Activated CD4-positive, alpha-beta memory T cell treated with anti-CD3 and anti-CD28 coated beads, Interleukin-2, amount 10 ng/mL, durations not matched to agents 7 days and 5 days (primary cell): ENCODE data around the gene MOSMO. TPM values are rescaled to one million over a fixed set of nuclear protein-coding genes. Genes with fewer than 3 reads are reported as not detected.
"Not testable (repeated sequence)": the region's sequence is repeated elsewhere in the genome, so short reads cannot be mapped to it uniquely, and the experiment has no call there.

Source experiments
- CTCF ChIA-PET: fragments of 350-600 bp; sonication (Branson Sonifier 250); formaldehyde crosslinking; loops from one replicate; lab custom pipeline; 2021; ENCODE audit warnings: antibody characterized with exemption, inconsistent platforms; lab: Charles Lee
- POLR2A ChIA-PET: fragments of 350-600 bp; sonication (Branson Sonifier 250); formaldehyde crosslinking; loops from one replicate; lab custom pipeline; 2021; ENCODE audit warnings: antibody characterized with exemption; lab: Charles Lee
- DNase-seq: peaks from one replicate; pipeline ENCODE4 v3.0.0-alpha.2; 2020
- H3K27ac Mint-ChIP-seq: one replicate; pipeline ENCODE4 v1.8.0; 2021; ENCODE audit warnings: mild to moderate bottlenecking, mixed read lengths
- H3K27me3 Mint-ChIP-seq: one replicate; pipeline ENCODE4 v1.8.0; 2021; ENCODE audit warnings: mixed read lengths
- H3K36me3 Mint-ChIP-seq: one replicate; pipeline ENCODE4 v1.8.0; 2021; ENCODE audit warnings: low read depth, mixed read lengths
- H3K4me1 Mint-ChIP-seq: one replicate; pipeline ENCODE4 v1.8.0; 2021; ENCODE audit warnings: mixed read lengths
- H3K4me3 Mint-ChIP-seq: one replicate; pipeline ENCODE4 v1.8.0; 2021; ENCODE audit warnings: mild to moderate bottlenecking, mixed read lengths
- H3K9me3 Mint-ChIP-seq: one replicate; pipeline ENCODE4 v1.8.0; 2021; ENCODE audit warnings: mixed read lengths
- total RNA-seq, 2 experiments: library from RNA; stranded (reverse); gene quantifications; one replicate each; pipeline ENCODE4 v1.2.3, GENCODE V29; 2021

Gene MOSMO
- total RNA-seq, 2 experiments from 2014 or later = 12.1 to 13.0 TPM

DNA sequence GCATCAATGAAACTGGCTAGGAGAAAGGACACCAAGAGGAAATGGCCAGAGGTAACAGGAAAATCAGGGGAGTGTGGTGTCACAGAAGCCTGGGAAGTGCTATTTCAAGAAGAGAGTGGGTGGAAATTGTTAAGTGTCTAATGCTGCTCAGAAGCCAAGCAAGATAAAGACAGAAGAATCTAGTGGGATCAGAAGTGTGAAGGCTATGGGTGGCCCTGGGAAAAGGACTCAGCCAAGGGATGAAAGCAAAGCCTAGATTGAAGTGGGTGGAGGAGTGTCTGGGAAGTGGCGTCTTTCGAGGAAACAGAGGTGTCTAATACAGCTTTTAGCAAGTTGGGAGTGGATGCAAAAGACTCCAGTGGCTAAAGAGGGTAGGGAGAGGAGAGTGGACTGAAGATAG lies 20.4 kb upstream of the MOSMO start:
- POLR2A ChIA-PET = no interaction called here
- no peak overlapping the region for H3K4me3 Mint-ChIP-seq
- CTCF ChIA-PET = interaction anchor here (1.2 kb wide), 1 partner anchor 90 kb away, joined by 6 read pairs; no protein-coding TSS in a partner anchor

DNA sequence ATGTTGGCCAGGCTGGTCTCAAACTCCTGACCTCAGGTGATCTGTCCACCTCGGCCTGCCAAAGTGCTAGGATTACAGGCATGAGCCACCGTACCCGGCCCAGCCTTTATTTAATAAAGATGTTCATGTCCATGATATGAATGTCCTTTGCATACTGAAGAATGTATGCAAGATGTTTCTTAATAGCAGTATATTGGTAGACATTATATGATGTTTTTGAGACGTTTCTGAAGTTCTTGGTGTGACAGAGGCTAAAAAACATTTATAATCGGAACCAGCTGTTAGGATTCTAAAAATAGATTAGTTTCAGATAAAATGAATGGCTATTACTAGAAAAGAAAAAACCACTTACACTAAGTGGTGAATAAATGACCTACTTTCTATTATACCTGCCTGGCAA lies 18.8 kb upstream of the MOSMO start:
- Mint-ChIP-seq H3K27me3 (no peaks in the 10 kb centered on the region), H3K4me3 (no peak overlapping the region), H3K36me3 (peaks cover 23% of the 10 kb centered on the region), H3K4me1 (peaks cover 41% of the 10 kb centered on the region), H3K27ac (no peak overlapping the region), H3K9me3 (no peaks in the 10 kb centered on the region)
- no peak for DNase-seq
- ChIA-PET CTCF (interaction anchor here (1.5 to 4.7 kb wide), 5 partner anchors 7 to 199 kb away, joined by 7 to 48 read pairs (median 9); partner anchors contain the start of genes MOSMO and PDZD9), POLR2A (interaction anchor here (0.6 to 3.9 kb wide), 6 partner anchors 9 to 36 kb away, joined by 3 to 16 read pairs (median 9); partner anchors contain the start of genes MOSMO and UQCRC2)

More for the DNA sequence above, 20.4 kb upstream of the MOSMO start:
- Mint-ChIP-seq H3K36me3 (peaks cover 34% of the 10 kb centered on the region), H3K27me3 (no peaks in the 10 kb centered on the region), H3K4me1 (peaks cover 36% of the 10 kb centered on the region), H3K27ac (no peak overlapping the region), H3K9me3 (no peaks in the 10 kb centered on the region)
- no peak for DNase-seq

DNA sequence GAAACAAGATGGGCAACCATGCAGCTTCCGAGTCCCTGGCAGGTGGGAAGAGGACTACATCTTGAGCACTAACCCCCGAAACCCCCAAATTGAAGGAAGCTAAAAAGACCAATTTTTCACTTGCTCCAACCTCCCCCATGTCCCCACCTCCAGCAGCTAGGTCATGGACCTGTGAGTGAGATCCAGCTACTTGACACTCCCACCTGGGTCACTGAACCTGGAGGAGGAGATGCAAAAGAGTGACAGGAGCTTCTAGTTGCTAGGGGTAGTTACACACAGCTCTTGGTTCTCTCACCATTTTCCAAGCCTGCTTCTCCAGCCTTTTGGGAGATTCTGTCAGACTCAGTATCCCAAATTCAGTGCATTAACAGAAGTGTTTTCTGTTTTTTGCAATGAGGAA lies 18.2 kb upstream of the MOSMO start:
- Mint-ChIP-seq H3K4me1 (peaks cover 41% of the 10 kb centered on the region), H3K27ac (no peak overlapping the region), H3K4me3 (no peak overlapping the region), H3K9me3 (no peaks in the 10 kb centered on the region), H3K36me3 (peaks cover 18% of the 10 kb centered on the region), H3K27me3 (no peaks in the 10 kb centered on the region)
- POLR2A ChIA-PET = interaction anchor here (1.1 to 3.9 kb wide), 7 partner anchors 10 to 307 kb away, joined by 5 to 16 read pairs (median 7); partner anchors contain the start of genes MOSMO, POLR3E and UQCRC2
- CTCF ChIA-PET = interaction anchor here (1.1 to 4.7 kb wide), 8 partner anchors 8 to 199 kb away, joined by 4 to 48 read pairs (median 8); partner anchors contain the start of genes MOSMO and PDZD9
- no peak for DNase-seq

DNA sequence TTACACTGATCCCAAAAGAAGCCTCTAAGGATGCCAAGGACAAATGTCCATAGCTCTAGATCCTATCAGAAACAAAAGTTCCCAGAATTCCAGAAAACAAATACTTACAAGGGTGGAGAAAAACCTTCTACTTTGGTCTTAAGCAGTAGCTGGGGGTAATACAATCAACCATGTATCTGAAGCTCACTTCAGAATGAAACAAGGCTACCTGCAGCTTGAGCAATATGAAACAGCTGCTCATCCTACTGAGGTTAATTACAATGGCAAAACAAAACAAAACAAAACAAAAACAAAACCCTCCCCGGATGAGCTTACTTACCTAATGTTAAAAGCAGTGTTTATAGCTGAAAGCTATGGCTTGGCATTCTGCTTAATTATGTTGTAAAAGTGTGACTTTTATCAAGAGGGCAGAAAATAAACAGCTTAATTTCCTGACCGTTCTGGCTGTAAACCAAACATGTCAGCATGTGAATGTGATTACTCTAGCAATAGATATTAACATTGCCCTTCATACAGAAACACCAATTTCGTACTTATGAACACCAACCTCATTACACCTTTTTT lies 17.4 kb upstream of the MOSMO start:
- no peak for DNase-seq
- Mint-ChIP-seq H3K4me1 (peaks cover 44% of the 10 kb centered on the region), H3K27me3 (no peaks in the 10 kb centered on the region), H3K9me3 (no peaks in the 10 kb centered on the region), H3K36me3 (peaks cover 14% of the 10 kb centered on the region), H3K4me3 (no peak overlapping the region), H3K27ac (no peak overlapping the region)
- ChIA-PET CTCF (interaction anchor here (1.1 to 4.7 kb wide), 8 partner anchors 9 to 198 kb away, joined by 4 to 48 read pairs (median 8); partner anchors contain the start of genes MOSMO and PDZD9), POLR2A (interaction anchor here (0.6 to 3.9 kb wide), 9 partner anchors 10 to 307 kb away, joined by 3 to 16 read pairs (median 6); partner anchors contain the start of genes MOSMO, POLR3E and UQCRC2)

DNA sequence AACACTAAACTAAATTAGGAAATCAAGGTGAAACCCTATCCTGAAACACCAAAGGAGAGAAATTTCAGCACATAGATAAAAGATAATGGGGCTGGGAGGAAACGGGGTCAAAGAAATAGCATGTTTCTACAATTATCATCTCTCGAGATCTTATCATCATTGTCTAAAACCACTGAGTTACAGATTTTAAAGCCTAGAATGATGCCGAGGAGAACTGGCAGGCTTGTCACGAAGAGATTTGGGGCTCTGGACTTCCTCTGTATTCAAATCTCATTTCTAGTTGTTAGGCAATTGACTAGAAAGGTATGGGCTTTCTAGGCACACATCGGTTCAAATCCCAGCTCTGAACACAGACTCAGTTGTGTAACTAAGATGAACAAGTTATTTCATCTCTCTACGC lies 16.3 kb upstream of the MOSMO start:
- peaks cover 44% of the 10 kb centered on the region for H3K4me1 Mint-ChIP-seq
- H3K36me3 Mint-ChIP-seq = peaks cover 7% of the 10 kb centered on the region
- no peak overlapping the region for H3K4me3 Mint-ChIP-seq
- H3K27ac Mint-ChIP-seq = no peak overlapping the region
- no peaks in the 10 kb centered on the region for H3K9me3 Mint-ChIP-seq
- CTCF ChIA-PET = interaction anchor here (2.4 to 4.7 kb wide), 4 partner anchors 10 to 197 kb away, joined by 7 to 48 read pairs (median 10); partner anchors contain the start of gene MOSMO
- no peak for DNase-seq
- H3K27me3 Mint-ChIP-seq = no peaks in the 10 kb centered on the region
- POLR2A ChIA-PET = interaction anchor here (2.4 to 3.9 kb wide), 4 partner anchors 16 to 200 kb away, joined by 5 to 16 read pairs (median 12); partner anchors contain the start of genes MOSMO and UQCRC2

DNA sequence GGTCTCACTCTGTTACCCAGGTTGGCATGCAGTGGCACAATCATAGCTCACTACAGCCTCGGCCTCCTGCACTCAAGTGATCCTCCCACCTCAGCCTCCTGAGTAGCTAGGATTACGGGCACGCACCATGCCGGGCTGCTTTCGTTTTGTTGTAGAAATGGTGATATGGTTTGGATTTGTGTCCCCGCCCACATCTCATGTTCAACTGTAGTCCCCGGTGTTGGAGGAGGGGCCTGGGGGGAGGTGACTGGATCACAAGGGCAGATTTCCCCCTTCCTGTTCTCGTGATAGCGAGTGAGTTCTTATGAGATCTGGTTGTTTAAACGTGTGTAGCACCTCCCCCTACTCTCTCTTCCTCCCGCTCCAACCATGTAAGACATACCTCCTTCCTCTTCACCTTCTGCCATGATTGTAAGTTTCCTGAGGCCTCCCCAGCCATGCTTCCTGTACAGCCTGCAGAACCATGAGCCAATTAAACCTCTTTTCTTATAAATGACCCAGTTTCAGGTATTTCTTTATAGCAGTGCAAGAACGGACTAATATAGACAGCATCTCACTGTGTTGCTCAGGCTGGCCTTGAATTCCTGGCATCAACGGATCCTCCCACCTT lies 12.9 kb upstream of the MOSMO start:
- CTCF ChIA-PET = interaction anchor here (1.3 to 17.5 kb wide), 2 partner anchors 12 to 83 kb away, joined by 3 to 319 read pairs; no protein-coding TSS in a partner anchor
- DNase-seq = no peak
- H3K4me3 Mint-ChIP-seq = no peak overlapping the region
- H3K4me1 Mint-ChIP-seq = peaks cover 32% of the 10 kb centered on the region
- no peak overlapping the region for H3K27ac Mint-ChIP-seq
- H3K27me3 Mint-ChIP-seq = no peaks in the 10 kb centered on the region
- no peaks in the 10 kb centered on the region for H3K9me3 Mint-ChIP-seq
- no peaks in the 10 kb centered on the region for H3K36me3 Mint-ChIP-seq
- POLR2A ChIA-PET = interaction anchor here (1.0 to 1.6 kb wide), 2 partner anchors 12 to 42 kb away, joined by 3 to 7 read pairs; partner anchors contain the start of gene UQCRC2

DNA sequence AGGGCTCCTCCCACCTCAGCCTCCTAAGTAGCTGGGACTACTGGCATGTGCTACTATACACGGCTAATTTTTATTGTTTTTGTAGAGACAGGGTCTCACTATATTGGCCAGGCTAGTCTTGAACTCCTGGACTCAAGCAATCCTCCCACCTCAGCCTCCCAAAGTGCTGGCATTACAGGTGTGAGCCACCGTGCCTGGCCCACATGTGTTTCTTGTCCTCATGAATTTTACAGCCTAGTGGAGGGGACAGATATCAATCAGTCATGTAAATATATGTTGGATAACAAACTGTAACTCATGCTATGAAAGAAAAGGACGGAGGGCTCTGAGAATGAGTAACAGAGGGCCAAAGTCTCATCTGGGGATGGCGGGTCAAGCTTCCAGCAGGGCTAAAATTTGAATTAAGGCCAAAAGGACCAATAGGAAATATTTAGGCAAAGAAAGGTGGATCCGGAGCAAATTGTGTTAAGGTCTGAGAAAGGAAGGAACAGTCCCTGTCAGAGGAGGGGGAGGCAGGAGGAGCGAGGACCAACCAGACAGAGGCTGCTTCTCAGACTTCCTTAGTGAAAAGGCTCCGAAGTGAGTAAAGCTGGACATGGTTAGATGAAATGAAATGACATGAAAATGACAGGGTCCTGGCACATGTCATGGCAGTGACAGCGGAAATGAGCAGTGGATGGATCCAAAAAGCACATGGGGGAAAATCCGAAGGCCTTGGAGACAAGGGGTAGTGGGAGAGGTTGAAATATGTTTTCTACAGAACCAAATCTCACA lies 10.8 kb upstream of the MOSMO start:
- H3K27ac Mint-ChIP-seq = no peak overlapping the region
- no peak for DNase-seq
- H3K4me3 Mint-ChIP-seq = no peak overlapping the region
- POLR2A ChIA-PET = interaction anchor here (2.7 kb wide), 1 partner anchor 10 kb away, joined by 10 read pairs; the partner anchor contains the start of gene MOSMO
- no peaks in the 10 kb centered on the region for H3K27me3 Mint-ChIP-seq
- H3K4me1 Mint-ChIP-seq = peaks cover 22% of the 10 kb centered on the region
- H3K9me3 Mint-ChIP-seq = no peaks in the 10 kb centered on the region
- CTCF ChIA-PET = interaction anchor here (1.5 to 17.5 kb wide), 4 partner anchors 81 to 191 kb away, joined by 3 to 319 read pairs (median 42); no protein-coding TSS in a partner anchor
- no peaks in the 10 kb centered on the region for H3K36me3 Mint-ChIP-seq

DNA sequence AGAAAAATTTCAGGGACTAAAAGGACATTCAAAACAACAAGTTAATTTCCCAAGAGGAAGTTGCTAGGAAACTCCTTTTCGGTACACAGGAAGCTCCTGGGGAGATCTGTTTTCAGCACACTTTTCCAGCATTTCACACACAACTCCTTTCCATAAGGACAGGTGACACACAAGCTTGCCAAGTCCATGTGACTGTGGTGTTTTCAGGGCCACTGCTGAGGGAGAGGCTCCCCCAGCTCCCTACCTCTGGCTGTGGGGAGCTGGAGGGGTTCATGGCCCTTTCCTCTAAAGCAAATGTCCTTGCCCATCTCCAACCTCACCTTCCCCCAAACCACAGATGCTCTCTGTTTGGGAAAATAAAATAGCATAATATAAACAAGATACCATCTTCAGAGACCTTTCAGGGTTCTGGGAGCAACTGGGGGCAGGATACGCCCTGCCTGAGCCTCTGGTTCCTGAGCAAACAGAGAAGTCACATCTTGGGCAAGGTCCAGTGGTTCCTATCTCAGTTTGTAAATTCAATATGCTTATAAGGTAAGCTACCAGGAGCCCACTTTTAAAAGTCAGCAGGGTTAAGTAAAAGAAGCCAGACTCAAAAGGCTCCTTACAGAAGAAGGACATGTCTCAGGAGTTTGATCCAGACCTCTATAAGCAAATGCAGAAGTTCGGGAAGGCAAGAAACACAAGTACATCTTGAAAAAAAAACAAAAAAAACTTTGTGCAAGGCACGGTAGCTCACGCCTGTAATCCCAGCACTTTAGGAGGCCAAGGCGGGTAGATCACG lies 10.0 kb upstream of the MOSMO start:
- H3K4me3 Mint-ChIP-seq = no peak overlapping the region
- H3K27me3 Mint-ChIP-seq = no peaks in the 10 kb centered on the region
- H3K27ac Mint-ChIP-seq = no peak overlapping the region
- DNase-seq = no peak
- no peaks in the 10 kb centered on the region for H3K9me3 Mint-ChIP-seq
- ChIA-PET CTCF (interaction anchor here (1.1 to 17.5 kb wide), 9 partner anchors 10 to 388 kb away, joined by 3 to 319 read pairs (median 10); partner anchors contain the start of gene MOSMO), POLR2A (interaction anchor here (2.7 kb wide), 1 partner anchor 10 kb away, joined by 10 read pairs; the partner anchor contains the start of gene MOSMO)
- H3K4me1 Mint-ChIP-seq = peaks cover 16% of the 10 kb centered on the region
- no peaks in the 10 kb centered on the region for H3K36me3 Mint-ChIP-seq

DNA sequence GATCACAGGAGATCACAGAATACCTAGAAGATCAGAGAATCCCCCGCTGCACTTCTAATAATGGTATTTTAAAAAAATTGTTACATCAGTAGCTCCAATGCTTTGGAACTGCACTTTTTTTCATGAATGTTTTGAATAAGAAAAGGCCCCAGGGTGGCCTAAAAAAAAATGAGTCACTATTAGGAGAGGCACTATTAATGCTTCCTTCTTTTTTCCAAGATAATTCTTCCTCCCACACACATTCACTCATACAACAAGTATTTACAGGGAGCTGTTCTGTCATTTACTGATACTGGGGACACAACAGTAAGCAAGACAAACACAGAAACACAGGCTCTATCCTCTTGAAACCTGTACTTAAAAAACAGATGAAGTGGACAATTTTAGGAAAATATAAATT lies 6.3 kb upstream of the MOSMO start:
- Mint-ChIP-seq H3K27me3 (no peaks in the 10 kb centered on the region), H3K4me1 (peaks cover 11% of the 10 kb centered on the region), H3K36me3 (no peaks in the 10 kb centered on the region), H3K27ac (no peak overlapping the region), H3K4me3 (no peak overlapping the region), H3K9me3 (no peaks in the 10 kb centered on the region)
- ChIA-PET CTCF (interaction anchor here (0.9 to 17.5 kb wide), 11 partner anchors 9 to 187 kb away, joined by 3 to 319 read pairs (median 5); partner anchors contain the start of gene UQCRC2), POLR2A (interaction anchor here (1.4 to 2.1 kb wide), 2 partner anchors 76 to 187 kb away, joined by 6 to 9 read pairs; no protein-coding TSS in a partner anchor)
- no peak for DNase-seq

DNA sequence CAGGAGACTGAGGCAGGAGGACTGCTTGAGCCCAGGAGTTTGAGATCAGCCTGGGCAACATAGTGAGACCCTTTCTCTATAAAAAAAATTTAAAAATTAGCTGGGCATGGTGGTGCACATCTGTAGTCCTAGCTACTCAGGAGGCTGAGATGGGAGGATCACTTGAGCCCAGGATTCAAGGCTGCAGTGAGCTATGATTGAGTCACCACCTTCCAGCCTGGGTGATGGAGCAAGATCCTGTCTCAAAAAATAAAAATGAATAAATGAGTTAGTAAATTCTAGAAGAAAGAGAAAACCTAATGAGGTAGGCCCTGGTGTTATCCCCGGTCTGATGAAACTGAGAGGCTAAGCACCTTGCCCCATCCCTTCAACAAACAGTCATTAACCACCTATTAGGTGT lies 5.9 kb upstream of the MOSMO start:
- H3K9me3 Mint-ChIP-seq, H3K36me3 Mint-ChIP-seq, H3K27me3 Mint-ChIP-seq, H3K4me3 Mint-ChIP-seq, DNase-seq, H3K27ac Mint-ChIP-seq: not testable (repeated sequence)
- CTCF ChIA-PET = interaction anchor here (0.9 to 17.5 kb wide), 11 partner anchors 9 to 186 kb away, joined by 3 to 319 read pairs (median 5); partner anchors contain the start of gene UQCRC2
- H3K4me1 Mint-ChIP-seq = peaks cover 15% of the 10 kb centered on the region
- POLR2A ChIA-PET = interaction anchor here (1.4 to 2.1 kb wide), 2 partner anchors 76 to 187 kb away, joined by 6 to 9 read pairs; no protein-coding TSS in a partner anchor

DNA sequence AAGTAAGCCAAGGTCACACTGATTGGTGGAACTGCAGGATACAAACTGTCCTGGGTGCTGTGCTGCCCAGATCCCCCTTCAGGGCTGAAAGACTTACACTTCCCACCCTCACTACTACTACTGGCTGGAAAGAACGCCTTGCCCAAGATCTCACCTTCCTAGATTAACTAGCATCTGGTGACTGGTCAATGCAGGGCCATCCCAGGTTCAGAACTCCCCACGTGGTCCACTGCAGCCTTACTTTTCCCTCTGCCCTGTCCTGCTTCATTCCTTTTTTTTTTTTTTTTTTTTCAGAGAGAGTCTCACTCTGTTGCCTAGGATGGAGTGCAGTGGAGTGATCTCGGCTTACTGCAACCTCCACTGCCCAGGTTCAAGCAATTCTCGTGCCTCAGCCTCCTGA lies 4.7 kb upstream of the MOSMO start:
- no peaks in the 10 kb centered on the region for H3K36me3 Mint-ChIP-seq
- DNase-seq = no peak
- ChIA-PET POLR2A (interaction anchor here (2.1 kb wide), 1 partner anchor 75 kb away, joined by 9 read pairs; no protein-coding TSS in a partner anchor), CTCF (interaction anchor here (3.3 to 17.5 kb wide), 3 partner anchors 75 to 185 kb away, joined by 19 to 319 read pairs (median 79); no protein-coding TSS in a partner anchor)
- H3K27ac Mint-ChIP-seq = no peak overlapping the region
- H3K27me3 Mint-ChIP-seq = no peaks in the 10 kb centered on the region
- H3K9me3 Mint-ChIP-seq = no peaks in the 10 kb centered on the region
- H3K4me1 Mint-ChIP-seq = peaks cover 20% of the 10 kb centered on the region
- no peak overlapping the region for H3K4me3 Mint-ChIP-seq
